ENCODE data around the gene SUFU.

- no peak for TF ChIP-seq CTCF (IDR thresholded peaks at IDR 0.05)
- no peak for TF ChIP-seq EP300 (IDR thresholded peaks at IDR 0.05)
- no peak for TF ChIP-seq POLR2AphosphoS5 (IDR thresholded peaks at IDR 0.05)
Measured at GRCh38 chr10:102460836-102461186, 43.0 kb upstream of the SUFU start.

All from gastroesophageal sphincter (tissue), 3 donors.